Measurements from ENCODE around the gene BANF2.
"Not testable (repeated sequence)": the region's sequence is repeated elsewhere in the genome, so short reads cannot be mapped to it uniquely, and the experiment has no call there.

BANF2 gene

DNA sequence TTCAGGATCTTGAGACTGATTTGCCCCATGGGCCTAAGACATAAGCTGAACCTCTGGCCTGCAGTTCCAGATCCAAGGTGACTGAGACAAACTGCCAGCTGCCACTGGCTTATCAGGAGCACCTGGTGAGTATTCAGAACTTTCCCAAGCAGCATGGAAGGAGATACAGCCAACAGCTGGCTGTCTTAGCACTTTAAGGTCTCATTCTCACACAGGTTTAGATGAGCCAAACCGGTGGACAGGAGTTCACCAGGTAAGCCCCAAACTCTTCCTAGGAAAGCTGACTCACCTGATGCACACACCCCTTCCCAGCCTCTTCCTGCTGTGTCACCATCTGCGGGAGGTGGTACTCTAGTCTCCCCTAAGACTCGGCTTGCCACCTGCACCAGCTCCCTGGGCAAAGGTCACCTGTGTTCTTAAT lies at the start of gene BANF2:
Gene BANF2, plus strand, starts transcription at position 36 of the 421 bp plus-strand sequence. CDS start 25,060 bp downstream, outside the sequence.
- DNase-seq (ENCODE audit: low read depth, low spot score) = no peak
- no peak within 1 kb of the TSS for H3K27ac ChIP-seq

DNA sequence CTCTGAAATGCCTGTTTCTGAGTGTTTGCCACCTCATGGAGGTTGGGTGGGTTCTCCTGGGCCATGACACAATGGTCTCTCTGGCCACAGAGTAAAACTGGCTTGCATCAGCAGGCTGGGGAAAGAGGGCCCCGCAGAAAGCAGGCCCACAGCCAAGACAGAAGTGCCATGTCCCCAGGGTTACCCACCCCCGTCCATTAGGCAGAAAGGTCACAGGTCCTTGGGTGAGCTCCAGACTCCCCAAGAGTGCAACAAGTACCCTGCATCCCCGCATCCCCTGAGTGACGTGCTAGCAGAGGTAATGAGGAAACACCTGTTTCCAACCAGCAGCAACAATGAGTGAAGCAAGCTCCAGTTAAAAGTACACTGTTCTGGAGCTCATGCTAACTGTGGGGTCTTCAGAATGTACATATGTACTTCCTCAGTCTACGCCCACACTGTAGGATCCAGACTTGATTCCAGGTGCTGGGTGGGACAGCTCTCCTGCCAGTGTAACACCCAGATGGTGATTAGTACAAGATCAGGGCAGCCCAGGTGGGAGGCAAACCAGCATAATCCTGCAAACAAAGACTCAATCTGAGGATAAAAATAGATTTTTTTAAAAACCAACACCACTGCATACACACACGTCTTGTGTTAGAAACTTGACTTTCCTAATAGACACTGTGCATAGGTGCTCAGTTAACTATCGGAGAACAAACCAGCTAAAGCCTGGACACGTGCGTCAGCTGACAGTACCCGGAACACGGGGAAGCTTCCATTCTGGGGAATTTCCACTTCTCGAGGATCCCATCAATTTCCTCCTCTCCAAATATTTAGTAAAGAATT lies 49.3 kb upstream of the BANF2 start:
- H3K27ac ChIP-seq = no peak overlapping the region
- DNase-seq (ENCODE audit: low read depth, low spot score) = no peak

DNA sequence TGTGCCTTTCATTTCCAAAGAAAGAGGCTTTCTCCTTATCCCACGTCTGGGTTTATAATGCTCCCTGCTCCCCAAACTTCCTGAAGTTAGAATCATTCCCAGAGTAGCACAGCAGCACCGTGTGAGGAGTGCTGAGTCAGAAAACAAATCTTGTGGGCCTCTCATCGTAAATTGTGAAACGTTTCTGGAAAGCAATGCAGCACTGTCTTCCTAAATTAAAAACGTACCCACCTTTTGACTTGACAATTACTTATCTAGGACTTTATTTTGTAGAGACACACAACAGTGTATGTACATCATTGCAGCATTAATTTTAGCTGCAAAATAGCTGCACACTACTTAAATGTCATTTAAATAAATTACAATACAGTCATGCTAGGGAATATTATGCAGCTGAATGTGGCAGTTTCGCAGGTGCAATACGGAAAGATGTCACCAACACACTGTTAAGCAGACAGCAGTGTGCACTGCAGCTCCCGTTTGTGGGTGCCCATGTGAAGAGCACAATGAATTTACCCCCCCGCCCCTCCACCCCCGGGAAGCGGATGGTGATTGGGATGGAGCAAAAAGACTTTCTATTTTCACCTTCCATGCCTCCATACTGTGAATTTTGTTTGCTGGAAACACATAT lies 48.5 kb upstream of the BANF2 start:
- DNase-seq (ENCODE audit: low read depth, low spot score) = no peak
- no peak overlapping the region for H3K27ac ChIP-seq

DNA sequence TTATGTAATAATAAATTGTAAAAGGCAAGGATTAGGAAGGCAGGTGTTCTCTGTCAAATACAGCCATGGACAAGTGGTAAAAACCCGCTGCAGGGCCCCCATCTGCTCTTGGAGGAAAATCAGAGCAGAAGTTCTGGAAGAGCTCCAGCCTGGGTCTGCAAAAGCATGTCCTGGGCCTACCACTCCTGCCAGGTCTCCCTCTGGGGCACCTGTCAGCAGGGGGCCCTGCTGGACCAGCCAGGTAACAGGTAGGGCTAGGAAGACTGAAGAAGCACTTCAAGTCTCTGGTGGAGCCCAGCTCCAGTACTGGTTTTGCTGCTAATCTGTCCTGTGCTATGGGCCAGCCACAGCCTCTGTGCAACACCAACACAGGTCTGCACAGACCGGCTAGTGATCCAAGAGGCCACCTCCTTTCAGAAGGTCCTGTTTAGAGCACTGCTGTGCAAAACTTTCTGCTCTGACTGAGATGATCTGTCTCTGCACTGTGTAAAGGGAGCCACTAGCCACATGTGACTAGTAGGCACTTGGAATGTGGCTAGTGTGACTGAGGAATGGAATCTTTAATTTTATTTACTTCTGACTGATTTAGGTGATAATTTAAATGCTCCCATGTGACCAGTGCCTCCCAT lies 47.9 kb upstream of the BANF2 start:
- DNase-seq (ENCODE audit: low read depth, low spot score) = no peak
- H3K27ac ChIP-seq = no peak overlapping the region

DNA sequence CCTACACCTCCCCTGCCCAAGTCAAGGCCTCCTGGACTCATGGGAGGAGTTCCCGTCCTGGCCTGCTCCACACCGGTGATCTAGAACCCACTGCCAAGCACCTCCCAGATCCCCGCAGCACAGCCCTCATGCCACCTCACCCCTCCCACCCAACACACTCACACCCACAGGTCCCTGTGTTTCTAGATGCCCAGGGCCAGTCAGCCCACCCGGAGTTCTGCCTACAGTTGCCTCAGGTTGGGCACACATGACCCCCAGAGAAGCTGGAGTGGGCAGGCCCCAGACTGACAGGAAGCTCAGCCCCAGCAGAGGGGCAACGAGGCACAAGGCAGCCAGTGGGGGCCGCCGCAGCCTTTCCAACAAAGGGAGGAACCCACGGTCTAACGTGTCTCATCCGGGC lies 47.4 kb upstream of the BANF2 start:
- no peak for DNase-seq (ENCODE audit: low read depth, low spot score)
- no peak overlapping the region for H3K27ac ChIP-seq

DNA sequence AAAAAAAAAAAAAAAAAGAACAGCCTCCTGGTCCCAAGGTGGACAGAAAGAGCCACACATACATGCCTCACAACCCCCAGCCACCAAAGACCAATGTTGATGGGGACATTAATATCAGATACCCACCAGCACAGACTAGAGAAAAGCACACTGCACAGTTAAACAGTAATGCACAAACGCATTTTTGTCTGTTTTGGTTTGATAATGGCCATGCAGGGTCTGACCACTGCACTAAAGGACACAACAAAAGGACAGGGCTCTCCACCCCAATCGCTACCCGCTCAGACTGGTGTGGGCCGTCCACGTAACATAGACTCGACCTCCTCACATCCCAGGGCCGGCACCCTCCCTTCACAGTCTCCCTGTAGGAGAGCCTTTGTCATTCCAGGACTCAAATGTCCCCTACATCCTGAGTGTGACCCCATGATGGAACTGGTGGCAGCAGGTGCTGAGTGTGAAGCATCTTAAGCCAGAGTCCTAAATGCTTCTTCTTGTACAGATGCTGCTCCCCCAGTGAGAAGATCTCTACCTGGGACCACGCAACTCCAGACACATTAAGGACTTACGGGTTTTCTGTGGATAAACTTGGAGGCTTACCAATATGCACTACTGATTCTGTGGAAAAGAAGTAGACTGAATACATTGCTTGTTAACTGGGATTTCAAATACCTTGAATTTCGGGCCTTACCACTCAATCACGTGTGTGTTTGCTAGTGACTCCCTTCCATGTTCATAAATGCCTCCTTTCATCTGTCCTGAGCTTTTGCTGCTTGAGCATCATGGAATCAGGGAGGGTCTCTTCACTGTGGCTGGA lies 45.7 kb upstream of the BANF2 start:
- DNase-seq (ENCODE audit: low read depth, low spot score) = no peak
- H3K27ac ChIP-seq = no peak overlapping the region

DNA sequence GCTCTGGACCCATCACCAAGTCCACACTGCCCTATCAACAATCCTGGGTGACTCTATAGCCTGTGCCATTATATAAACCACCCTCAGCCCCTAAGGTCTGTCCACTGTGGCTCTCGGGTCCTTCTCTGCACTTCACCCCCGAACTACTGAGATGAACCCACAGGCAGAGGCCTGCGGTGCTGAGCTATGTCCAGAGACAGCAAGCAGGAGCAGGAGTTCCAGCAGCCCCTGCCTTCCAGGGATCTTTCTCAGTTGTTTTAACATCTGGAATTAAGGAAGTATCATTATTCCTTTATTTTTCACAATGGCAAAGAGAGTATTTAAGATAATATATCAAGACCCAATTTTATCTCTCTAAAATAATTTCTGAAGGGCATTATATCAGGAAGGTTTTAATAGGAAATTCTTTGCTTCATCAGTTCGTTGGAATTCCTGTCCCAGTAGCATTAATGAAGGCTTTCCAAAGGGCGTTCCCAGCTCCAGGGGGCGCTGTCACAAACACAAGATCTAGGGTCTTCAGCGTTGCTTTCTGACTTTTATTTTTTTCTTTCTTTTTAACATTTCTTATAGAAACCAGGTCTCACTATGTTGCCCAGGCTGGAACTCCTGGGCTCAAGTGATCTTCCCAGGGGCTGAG lies 45.0 kb upstream of the BANF2 start:
- no peak for DNase-seq (ENCODE audit: low read depth, low spot score)
- H3K27ac ChIP-seq = no peak overlapping the region

DNA sequence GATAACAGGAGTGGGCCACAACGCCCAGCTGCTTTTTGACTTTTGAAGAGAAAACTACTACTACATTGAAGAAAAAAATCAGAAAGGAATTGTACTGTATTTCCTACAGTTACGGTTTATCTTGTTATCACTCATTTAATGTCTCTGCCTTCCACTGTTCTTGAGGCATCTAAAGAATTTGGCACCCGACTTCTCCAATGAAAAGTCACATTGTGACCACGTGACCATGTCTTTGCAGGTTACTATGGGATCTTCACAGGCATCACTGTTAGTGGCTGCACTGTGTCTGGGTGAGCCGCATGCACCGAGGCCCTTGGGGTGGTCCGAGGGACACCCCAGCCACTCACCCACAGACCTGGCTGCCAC lies 44.5 kb upstream of the BANF2 start:
- no peak overlapping the region for H3K27ac ChIP-seq

DNA sequence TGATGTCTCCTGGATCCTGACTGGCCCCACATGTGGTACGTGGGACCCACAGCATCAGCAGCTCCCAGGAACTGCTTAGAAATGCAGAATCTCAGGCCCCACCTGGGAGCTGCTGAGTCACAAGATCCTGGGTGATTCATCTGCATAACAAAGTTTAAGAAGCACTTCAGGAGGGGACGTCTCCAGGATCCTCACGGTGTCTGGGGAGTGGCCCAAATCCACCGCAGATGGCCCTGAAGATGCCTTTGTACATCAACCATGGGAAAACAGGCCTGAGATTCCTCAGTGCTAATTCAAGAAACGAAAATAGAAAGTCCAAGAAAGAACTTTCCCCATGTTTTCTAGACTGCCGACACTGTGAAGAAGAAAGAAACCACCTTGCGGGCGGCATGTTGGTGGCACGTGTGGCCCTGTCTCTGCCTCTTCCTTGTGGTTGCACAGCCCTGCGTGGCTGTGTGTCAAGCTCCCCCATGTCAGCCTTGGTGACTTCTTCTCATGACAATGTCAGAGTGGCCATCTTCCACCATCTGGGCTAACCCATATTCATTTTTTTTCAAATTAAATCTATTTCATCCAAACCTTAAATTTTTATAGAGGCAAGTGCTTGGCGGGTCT lies 43.8 kb upstream of the BANF2 start:
- no peak overlapping the region for H3K27ac ChIP-seq
- DNase-seq (ENCODE audit: low read depth, low spot score) = no peak

More for the DNA sequence above, 44.5 kb upstream of the BANF2 start:
- DNase-seq (ENCODE audit: low read depth, low spot score) = no peak

DNA sequence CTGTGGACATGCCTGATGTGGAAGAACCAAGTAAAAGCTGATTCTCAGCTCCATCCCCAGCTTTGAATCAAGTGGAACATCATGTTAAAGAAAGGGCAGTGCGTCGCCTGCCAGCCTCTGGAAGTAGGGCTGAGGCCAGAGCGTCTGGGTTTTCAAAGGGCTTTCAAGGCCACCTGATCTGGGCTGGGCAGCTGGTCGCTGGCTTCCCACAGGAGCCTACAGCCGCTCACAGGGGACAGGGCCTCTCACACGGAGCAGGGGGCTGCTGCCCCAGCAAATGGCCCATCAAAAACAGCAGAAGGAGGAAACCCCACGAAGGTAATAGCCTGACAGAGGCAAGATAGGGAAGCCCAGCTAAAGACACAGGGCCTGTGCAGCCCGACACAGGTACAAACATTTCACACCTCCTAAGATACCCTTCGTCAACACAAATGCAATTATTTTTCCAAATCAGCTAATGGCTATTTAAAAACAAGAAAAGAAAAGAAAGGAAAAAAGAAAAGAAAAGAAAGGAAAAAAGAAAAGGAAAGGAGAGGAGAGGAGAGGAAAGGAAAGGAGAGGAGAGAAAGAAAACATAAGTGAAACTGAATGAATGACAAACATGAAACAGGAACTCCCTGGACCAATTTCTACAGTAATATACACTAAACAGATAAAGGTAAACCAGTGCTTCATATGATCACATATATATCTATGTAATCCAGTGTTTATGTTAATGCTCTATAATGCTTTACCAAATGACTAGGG lies 42.5 kb upstream of the BANF2 start:
- no peak for DNase-seq (ENCODE audit: low read depth, low spot score)
- no peak overlapping the region for H3K27ac ChIP-seq

DNA sequence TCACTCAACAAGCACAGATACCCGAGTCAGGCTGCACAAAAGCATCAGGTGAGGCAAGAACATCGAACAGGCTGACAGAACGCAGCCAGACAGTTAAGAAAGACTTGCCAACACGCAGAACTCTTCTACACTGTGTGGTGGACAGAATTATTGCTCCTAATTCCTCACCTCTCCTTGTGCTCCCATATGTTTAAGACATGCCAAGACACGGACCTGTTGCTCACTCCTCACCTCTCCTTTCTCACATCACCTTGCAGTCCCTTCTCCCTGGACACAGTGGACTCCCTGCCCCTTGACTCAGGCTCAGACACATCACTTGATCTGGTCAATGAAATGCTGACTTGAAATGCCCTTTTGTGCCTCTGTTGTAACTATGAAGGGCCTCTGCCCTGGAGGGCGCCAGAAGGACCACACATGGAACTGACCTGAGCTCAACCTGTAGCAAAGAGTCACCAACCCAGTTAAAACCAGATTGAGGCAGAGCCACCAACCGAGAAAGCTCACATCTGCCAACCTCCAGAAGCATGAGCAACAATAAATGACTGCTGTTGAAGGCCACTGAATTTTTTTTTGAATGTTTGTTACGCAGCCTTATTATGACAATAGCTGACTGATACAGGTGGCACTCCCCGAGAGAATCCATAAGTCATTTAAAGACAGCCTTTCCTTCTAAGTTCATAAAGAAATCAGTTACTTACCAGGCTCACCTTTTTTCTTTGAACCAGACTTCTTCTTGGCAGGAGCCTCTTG lies 41.7 kb upstream of the BANF2 start:
- no peak overlapping the region for H3K27ac ChIP-seq

DNA sequence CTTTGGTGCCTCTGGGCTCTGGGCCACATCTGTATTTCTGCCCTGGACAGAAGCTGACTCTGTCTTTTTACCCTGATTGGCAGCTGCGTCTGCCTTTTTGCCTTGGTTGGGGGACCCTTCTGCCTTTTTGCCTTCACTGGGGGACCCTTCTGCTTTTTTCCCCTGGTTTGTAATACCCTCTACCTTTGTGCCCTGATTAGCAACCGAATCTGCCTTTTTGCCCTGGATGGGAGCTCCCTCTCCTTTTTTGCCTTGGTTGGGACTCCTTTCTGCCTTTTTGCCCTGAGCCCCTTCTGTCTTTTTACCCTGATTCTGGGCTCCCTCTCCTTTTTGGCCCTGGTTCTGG lies 41.1 kb upstream of the BANF2 start:
- no peak for DNase-seq (ENCODE audit: low read depth, low spot score)
- H3K27ac ChIP-seq = no peak overlapping the region

More for the DNA sequence above, 41.7 kb upstream of the BANF2 start:
- DNase-seq (ENCODE audit: low read depth, low spot score) = no peak

DNA sequence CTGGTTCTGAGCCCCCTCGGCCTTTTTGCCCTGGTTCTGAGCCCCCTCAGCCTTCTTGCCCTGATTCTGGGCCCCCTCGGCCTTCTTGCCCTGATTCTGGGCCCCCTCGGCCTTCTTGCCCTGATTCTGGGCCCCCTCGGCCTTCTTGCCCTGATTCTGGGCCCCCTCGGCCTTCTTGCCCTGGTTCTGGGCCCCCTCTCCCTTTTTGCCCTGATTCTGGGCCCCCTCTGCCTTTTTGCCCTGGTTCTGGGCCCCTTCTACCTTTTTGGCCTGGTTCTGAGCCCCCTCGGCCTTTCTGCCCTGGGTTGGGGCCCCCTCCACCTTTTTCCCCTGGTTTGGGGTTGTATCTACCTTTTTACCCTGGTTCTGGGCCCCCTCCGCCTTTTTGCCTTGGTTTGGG lies 40.4 kb upstream of the BANF2 start:
- DNase-seq (ENCODE audit: low read depth, low spot score); H3K27ac ChIP-seq: not testable (repeated sequence)

DNA sequence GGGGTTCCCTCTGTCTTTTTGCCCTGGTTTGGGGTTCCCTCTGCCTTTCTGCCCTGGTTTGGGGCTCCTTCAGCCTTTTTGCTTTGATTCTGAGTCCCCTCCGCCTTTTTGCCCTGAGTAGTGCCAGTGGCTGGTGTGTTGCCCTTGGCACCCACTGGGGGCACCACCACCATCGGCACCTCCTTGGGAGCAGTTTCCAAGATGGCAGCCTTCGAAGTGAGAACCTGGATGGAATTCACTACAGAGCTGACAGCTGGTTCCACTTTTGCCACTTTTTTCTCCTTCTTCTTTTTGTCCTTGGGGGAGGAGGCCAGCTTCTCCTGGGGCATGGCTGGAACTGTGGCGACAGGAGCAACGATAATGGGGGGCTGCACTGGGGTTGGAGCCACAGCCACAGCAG lies 40.0 kb upstream of the BANF2 start:
- no peak for DNase-seq (ENCODE audit: low read depth, low spot score)
- no peak overlapping the region for H3K27ac ChIP-seq

DNA sequence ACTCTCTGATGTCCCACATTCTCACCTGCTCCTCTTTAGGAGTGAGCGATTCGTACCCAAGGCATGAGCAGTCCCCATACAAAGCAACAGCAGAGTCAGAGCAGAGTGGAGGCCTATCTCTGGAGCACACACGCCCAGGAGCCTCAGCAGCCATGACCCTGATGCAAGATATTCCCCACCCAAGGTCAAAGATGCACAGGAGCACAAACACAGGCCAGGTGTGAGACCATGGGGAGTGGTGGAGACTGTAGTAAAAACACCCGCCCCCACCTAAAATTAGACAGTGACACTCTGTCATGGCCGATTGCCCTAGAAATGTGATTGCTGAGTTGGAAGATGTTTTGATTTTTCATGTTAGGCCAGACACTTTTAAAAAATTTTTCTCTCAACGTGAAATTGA lies 39.1 kb upstream of the BANF2 start:
- DNase-seq (ENCODE audit: low read depth, low spot score) = no peak
- no peak overlapping the region for H3K27ac ChIP-seq

DNA sequence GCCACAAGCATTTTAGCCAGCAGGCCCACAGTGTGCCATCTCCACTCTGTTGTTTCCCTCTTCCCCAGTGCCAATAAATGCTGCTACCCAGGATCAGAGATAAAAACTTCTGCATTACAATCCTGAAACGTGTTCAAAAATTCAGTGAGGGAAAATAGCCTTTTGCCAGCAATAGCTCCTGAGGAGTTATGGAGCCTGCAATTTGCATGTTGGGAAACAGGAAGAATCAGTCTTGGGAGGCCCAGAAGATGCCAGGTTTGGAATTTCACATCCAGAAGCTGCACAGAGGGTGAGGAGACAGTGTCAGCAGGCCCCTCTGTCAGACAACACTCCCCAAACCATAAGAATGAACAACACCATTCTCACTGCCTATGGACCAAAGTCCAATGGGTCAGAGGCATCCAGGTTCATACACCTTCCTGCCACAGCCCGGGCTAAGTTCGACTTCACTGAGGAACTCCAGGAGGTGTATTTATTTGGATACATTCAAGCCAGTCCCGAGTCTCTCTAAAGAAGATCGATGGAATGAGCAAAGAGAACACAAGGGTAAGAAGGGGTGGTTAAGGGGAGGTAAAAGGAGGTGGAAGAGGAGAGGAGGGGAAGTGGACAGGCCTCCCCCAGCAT lies 38.5 kb upstream of the BANF2 start:
- H3K27ac ChIP-seq = no peak overlapping the region
- no peak for DNase-seq (ENCODE audit: low read depth, low spot score)

DNA sequence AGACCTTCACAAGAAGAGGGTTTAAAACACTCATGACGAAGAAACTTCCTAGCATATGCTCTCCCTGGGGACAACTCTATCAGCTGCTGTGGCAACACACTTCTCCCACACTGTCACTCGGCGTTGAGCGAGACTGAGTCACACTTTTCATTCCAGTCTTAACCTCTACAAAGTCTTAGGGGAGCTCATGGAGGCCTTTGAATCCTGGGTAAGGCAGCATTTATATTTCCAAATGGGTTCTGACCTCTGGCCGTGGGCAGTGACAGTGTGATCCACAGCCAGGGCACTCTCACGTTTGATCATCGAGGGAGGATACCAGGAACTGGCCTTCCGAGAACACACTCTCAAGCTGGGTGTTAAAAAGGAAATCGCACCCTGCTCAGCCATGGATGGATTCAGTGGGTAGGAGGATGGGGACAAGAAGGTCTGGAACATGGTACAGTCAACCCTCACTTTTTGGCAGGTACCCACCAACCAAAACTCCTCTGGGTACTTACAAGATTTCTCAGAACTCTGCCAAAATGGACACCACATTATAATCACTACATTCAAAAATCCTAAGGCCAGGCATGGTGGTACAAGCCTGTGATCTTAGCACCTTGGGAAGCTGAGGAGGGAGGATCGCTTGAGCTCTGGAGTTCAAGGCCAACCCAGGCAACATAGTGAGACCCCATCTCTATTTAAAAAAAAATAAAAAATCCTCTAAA lies 37.3 kb upstream of the BANF2 start:
- H3K27ac ChIP-seq = no peak overlapping the region
- no peak for DNase-seq (ENCODE audit: low read depth, low spot score)

Measured in epithelial cell of prostate (primary cell).